Osteoblast (primary cell): ENCODE measurements around the gene EEF2. TPM values are rescaled to one million over a fixed set of nuclear protein-coding genes. Genes with fewer than 3 reads are reported as not detected.
A peak's percentile ranks its signal among the peaks of the same experiment; 100 is the strongest.

Experiments used
- DNase-seq: peaks from one replicate; pipeline ENCODE4 v3.0.0; 2011; ENCODE audit warnings: low spot score, mixed read lengths; ENCODE audit not compliant: insufficient read length; ENCODE audit errors: missing footprints
- H2AFZ ChIP-seq: 2 replicates; pipeline ENCODE4 v1.6.0; 2011; ENCODE audit warnings: mild to moderate bottlenecking, low read length
- H3K27ac ChIP-seq: 2 replicates; pipeline ENCODE4 v1.5.1; 2011; ENCODE audit warnings: mild to moderate bottlenecking, low read depth, low read length, moderate library complexity
- H3K27me3 ChIP-seq: 2 replicates; pipeline ENCODE4 v1.6.0; 2012; ENCODE audit warnings: mild to moderate bottlenecking, control low read depth, inconsistent platforms, low read length, moderate library complexity; ENCODE audit not compliant: insufficient read depth
- H3K36me3 ChIP-seq: 2 replicates; pipeline ENCODE4 v1.5.1; 2011; ENCODE audit warnings: mild to moderate bottlenecking, low read length, control low read depth, moderate library complexity; ENCODE audit not compliant: insufficient read depth
- H3K4me1 ChIP-seq: 2 replicates; pipeline ENCODE4 v1.5.1; 2011; ENCODE audit warnings: mild to moderate bottlenecking, low read length, control low read depth, moderate library complexity; ENCODE audit not compliant: insufficient read depth
- H3K4me2 ChIP-seq: 2 replicates; pipeline ENCODE4 v1.6.0; 2011; ENCODE audit warnings: mild to moderate bottlenecking, low read length; ENCODE audit not compliant: insufficient read depth
- H3K4me3 ChIP-seq: fragments of 200-600 bp; sonication (generic); 3 replicates; pipeline ENCODE4 v1.5.1; 2012; ENCODE audit warnings: mild to moderate bottlenecking, low read length, inconsistent platforms; ENCODE audit not compliant: insufficient read depth
- H3K79me2 ChIP-seq: 2 replicates; pipeline ENCODE4 v1.6.0; 2012; ENCODE audit warnings: mild to moderate bottlenecking, low read length, control low read depth, inconsistent platforms; ENCODE audit not compliant: insufficient read depth
- H3K9me3 ChIP-seq: 2 replicates; pipeline ENCODE4 v1.5.1; 2011; ENCODE audit warnings: low read depth, low read length, control low read depth
- H4K20me1 ChIP-seq: 2 replicates; pipeline ENCODE4 v1.6.0; 2012; ENCODE audit warnings: mild to moderate bottlenecking, low read length, control low read depth; ENCODE audit not compliant: insufficient read depth
- CTCF ChIP-seq: IDR thresholded peaks from 2 replicates; pipeline ENCODE4 v1.5.1; 2011; ENCODE audit warnings: mild to moderate bottlenecking, low read depth, low read length, moderate library complexity; ENCODE audit errors: extremely low read depth
- total RNA-seq: library from RNA; depleted of rRNA; stranded (reverse); fragments of >200 nt; gene quantifications from 2 replicates; pipeline ENCODE4 v1.2.3, GENCODE V29; 2012

Gene EEF2
- total RNA-seq, 1 donor = 2,968 TPM

- Histone ChIP-seq H3K9me3 (no peaks in the 10 kb centered on the region), H3K27me3 (no peaks in the 10 kb centered on the region), H3K27ac (no peak overlapping the region), H3K36me3 (peaks cover 8% of the 10 kb centered on the region), H3K4me2 (no peak overlapping the region), H2AFZ (no peak overlapping the region), H4K20me1 (peaks cover 14% of the 10 kb centered on the region), H3K79me2 (peaks cover 43% of the 10 kb centered on the region), H3K4me1 (no peaks in the 10 kb centered on the region), H3K4me3 (no peak overlapping the region)
- no peak for TF ChIP-seq CTCF
- peak; percentile 58 for DNase-seq
Observed at GRCh38 chr19:4023600-4024398, 38.5 kb upstream of the EEF2 start.

GRCh38 chr19:4019578-4019977 lies 34.3 kb upstream of the EEF2 start:
- Histone ChIP-seq H2AFZ (no peak overlapping the region), H3K4me2 (no peak overlapping the region), H3K36me3 (peaks cover 15% of the 10 kb centered on the region), H3K27ac (no peak overlapping the region), H4K20me1 (peaks cover 40% of the 10 kb centered on the region), H3K79me2 (peaks cover 77% of the 10 kb centered on the region), H3K27me3 (no peaks in the 10 kb centered on the region), H3K4me3 (no peak overlapping the region), H3K9me3 (no peaks in the 10 kb centered on the region), H3K4me1 (no peaks in the 10 kb centered on the region)
- peak; percentile 61 for DNase-seq
- no peak for TF ChIP-seq CTCF

GRCh38 chr19:4018775-4019504 lies 33.7 kb upstream of the EEF2 start:
- no peak overlapping the region for H3K27ac ChIP-seq
- DNase-seq = peak; percentile 86
- no peaks in the 10 kb centered on the region for H3K4me1 ChIP-seq
- no peak for TF ChIP-seq CTCF
- peaks cover 12% of the 10 kb centered on the region for H3K36me3 ChIP-seq
- H3K4me2 ChIP-seq = no peak overlapping the region
- peaks cover 81% of the 10 kb centered on the region for H3K79me2 ChIP-seq
- peaks cover 47% of the 10 kb centered on the region for H4K20me1 ChIP-seq
- no peak overlapping the region for H2AFZ ChIP-seq
- H3K4me3 ChIP-seq = no peak overlapping the region
- H3K27me3 ChIP-seq = no peaks in the 10 kb centered on the region
- H3K9me3 ChIP-seq = no peaks in the 10 kb centered on the region

- Histone ChIP-seq H3K27me3 (no peaks in the 10 kb centered on the region), H2AFZ (no peak overlapping the region), H3K27ac (no peak overlapping the region), H3K36me3 (peaks cover 19% of the 10 kb centered on the region), H3K79me2 (peaks cover 82% of the 10 kb centered on the region), H3K4me2 (no peak overlapping the region), H3K9me3 (no peaks in the 10 kb centered on the region), H3K4me1 (no peaks in the 10 kb centered on the region), H3K4me3 (no peak overlapping the region), H4K20me1 (peaks cover 54% of the 10 kb centered on the region)
- TF ChIP-seq CTCF = no peak
- peak; percentile 47 for DNase-seq
Observed at GRCh38 chr19:4018140-4018613, 32.9 kb upstream of the EEF2 start.
